ENCODE results near the gene PEAK1. TPM values are rescaled to one million over a fixed set of nuclear protein-coding genes. Genes with fewer than 3 reads are reported as not detected.

The PEAK1 gene
- total RNA-seq, 1 donor from 2014 or later: 10.5 TPM

- no peak for ATAC-seq
These were observed 61.2 kb downstream of the PEAK1 start for GRCh38 chr15:77358545-77359240.

DNA sequence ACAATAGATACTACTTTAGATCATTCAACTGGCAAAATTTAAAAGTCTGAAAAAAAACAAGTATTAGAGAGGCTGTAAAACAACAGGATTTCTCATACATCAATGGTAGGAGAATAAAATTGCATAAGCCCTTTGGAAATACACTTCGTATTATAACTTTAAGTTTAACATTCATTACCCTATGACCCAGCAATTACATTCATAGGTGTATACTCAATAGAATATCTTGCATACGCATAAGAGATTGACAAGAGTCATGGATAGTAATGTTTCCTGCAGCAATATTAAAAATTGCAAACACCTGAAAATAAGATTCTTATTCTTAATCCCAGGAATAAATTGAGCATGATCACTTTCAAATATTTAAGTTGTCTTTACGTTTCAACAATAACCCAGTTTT, 63.6 kb downstream of the PEAK1 start:
- no peak for ATAC-seq

DNA sequence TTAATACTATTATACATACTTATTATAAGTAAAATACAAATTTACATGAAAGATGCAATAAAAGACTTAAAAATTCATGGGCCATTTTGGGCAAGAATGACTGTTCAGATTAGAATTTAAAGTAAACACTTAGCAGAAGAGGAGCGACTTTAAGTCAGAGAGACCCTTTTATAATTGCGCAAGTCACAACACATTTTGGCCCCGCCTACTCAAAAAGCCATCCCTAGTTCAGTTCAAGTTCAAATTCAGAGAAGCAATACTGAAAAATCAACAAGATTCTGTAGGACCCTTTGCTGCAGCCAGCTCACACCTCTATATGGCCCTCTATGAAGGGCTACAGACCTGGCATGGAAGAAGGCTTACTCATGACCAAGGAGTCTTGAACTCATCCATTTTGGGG, 64.6 kb downstream of the PEAK1 start:
- ATAC-seq: no peak

DNA sequence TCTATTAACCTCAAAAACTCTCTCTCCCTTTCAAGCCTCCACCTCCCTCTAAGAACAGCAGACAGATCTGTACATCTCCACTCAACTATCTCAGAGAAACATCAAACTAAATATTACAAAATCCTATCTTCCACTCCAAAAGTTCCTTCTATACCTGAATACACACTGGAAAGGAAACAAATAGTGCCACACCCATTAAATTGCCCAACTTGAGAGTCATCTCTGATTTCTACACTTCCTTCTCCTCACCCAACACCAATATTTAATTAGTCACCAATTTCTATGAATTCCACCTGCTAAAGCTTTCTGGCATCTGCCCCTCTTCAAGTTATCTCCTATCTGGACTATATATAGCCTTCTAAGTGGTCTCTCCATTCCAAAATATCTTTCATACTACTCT, 65.8 kb downstream of the PEAK1 start:
- ATAC-seq: peak; percentile 81

- no peak for ATAC-seq
These were observed 67.0 kb downstream of the PEAK1 start for GRCh38 chr15:77352887-77353286.

- ATAC-seq: no peak
These were observed 69.1 kb downstream of the PEAK1 start for GRCh38 chr15:77350792-77351191.

- ATAC-seq: no peak
These were observed 70.2 kb downstream of the PEAK1 start for GRCh38 chr15:77349666-77350065.

GRCh38 chr15:77348511-77348910, 71.4 kb downstream of the PEAK1 start:
- no peak for ATAC-seq

DNA sequence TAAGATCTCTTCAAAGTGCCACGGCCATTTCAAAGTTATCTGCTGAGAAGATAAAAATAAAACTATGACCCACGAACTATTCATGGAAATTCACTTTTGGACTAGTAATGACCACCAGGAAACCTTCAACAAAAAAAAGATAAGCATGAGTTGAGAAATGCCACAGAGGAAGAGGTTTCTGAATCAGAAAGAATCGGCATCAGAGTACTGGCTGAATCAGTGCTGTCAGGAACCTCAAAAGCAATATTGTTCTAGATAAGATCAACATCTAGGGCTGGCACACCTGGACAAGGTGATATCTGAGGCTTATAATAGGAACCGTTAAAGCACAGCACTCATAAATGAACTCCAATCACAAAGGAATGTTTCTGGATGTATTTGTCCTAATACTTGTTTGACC, 72.7 kb downstream of the PEAK1 start:
- ATAC-seq: no peak

DNA sequence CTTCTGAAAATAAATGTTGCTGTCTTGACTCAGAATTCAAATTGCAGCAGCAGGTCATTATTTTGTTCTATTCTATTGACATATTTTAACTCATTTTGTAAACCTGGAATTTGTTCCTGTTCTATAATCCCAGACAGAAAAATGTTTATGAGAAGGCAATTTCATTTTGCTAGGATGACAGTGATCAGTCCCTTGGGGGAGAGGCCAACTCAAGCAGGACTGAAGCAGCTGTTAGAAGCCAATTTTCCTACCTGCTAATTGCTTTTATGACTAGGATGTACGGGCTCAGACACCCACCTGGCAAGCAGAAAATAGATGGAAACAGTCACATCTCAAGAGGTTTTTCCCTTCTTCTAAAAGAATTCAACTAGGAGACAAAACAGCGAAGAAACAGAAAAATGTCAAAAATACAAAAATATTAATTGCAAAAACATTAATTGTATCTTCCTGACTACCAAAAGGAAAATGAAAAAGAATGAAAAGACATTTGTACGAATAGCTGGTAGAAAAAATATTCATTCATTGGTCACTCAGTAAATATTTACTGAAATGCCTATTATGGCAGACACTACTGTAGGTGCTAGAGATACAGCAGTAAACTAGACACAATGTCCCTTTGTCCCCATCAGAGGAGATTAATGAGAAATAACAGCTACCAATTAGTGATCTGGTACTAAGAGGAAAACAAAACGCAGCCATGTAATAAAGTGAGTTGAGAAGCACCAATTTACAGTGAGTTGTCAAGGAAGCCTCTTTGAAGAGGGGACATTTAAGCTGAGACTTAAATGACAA, 73.5 kb downstream of the PEAK1 start:
- ATAC-seq: no peak

DNA sequence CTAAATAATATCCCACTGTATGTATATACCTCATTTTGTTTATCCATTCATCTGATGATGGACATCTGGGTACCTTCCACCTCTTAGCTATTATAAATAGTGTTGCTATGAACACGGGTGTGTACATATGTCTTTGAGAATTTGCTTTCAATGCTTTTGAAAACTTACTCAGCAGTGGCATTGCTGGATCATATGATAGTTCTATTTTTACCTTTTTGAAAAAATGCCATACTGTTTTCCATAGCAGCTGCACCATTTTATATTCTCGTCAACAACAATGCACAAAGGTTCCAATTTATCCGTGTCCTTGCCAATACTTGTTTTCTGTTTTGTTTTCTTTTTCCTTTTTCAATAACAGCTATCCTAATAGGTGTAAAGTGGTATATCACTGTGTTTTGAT, 77.1 kb downstream of the PEAK1 start:
- no peak for ATAC-seq

DNA sequence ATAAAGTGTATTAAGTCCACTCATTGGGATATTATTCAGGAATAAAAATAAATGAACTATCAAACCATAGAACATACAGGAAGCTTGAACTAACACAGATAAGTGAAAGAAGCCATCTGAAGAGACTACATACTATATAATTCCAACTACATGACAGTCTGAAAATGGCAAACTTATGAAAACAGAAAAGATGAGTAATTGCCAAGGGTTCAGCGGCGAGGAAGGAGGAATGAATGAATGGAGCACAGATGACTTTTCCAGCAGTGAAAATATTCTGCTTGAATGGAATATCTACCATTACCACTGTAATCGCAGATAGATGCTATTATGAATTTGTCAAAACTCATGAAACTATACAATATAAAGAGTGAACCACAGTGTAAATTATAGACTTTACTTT, 79.7 kb downstream of the PEAK1 start:
- ATAC-seq: no peak

GRCh38 chr15:77336006-77336405, 83.9 kb downstream of the PEAK1 start:
- no peak for ATAC-seq

- no peak for ATAC-seq
These were observed 84.6 kb downstream of the PEAK1 start for GRCh38 chr15:77335298-77335697.

GRCh38 chr15:77333166-77333565, 86.7 kb downstream of the PEAK1 start:
- no peak for ATAC-seq

GRCh38 chr15:77329202-77329601, 90.7 kb downstream of the PEAK1 start:
- ATAC-seq: no peak

GRCh38 chr15:77327844-77328529, 91.9 kb downstream of the PEAK1 start:
- ATAC-seq: no peak

DNA sequence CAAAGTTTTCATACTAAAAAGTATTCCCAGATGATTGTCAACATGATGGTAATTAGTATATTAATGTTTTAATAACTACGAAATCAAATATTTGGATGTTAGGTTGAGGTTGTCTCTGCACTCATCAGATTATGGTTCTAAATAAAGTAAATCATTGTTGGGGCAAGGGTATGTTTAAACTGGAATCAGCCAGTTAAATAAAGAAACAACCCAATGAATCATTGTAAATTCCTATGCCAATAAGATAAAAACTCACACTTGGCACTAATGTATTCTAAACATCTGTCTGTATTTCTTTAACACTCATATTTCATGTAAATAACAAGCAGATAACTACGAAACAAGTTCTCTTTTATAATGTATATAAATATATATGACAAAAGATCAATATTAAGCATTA, 92.7 kb downstream of the PEAK1 start:
- ATAC-seq: no peak

GRCh38 chr15:77326366-77326765, 93.5 kb downstream of the PEAK1 start:
- ATAC-seq: no peak

DNA sequence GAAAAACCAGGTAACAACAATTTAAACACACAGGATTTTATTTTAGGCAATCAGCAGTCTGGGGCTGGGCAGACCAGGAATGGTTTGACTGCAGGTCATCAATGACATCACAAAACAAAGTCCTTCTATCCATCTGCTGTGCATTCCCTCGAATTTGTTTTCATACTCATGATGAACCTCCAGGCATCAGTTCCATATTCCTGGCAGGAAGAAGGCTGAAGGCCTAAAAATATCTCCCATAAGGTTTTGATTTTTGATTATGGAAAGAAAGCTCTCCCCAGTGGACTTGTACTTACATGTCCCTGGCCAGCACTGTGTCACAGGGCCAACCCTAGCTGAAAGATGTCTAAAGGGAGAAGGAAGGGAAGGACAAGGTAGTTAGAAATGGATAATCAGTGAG, 107.4 kb downstream of the PEAK1 start:
- no peak for ATAC-seq

DNA sequence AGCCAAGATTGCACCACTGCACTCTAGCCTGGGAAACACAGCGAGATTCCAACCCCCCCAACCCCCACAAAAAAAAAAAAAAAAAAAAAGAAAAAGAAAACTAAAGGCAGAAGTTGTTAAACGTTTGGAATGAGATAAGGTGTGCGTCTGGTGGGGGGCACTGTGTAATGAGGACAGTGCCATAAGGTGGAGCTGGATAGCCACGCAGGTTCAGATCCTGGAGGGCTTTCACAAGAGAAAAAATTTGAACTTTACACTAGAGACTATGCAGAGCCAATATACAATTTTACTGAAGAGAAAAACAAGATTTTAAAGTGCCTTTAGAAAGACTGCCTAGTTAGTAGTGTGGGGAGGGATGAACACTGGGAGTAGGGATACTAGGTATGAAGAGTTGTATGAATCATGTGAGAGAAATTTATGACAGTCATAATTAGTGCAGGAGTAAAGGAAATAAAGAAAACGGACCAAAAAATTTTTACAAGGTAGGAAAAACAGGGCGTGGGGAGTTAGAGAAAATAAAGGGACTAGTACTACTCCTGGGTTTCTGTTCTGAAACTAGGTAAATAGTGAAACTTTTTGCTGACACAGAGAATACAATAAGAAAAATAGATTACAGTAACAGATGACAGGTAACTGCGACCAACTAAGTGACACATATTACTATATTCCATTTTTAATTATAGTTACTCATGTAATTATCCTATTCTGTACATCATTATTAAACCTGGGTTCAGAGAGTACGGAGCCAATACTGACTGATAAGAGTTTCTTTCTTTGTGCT, 108.1 kb downstream of the PEAK1 start:
- no peak for ATAC-seq

DNA sequence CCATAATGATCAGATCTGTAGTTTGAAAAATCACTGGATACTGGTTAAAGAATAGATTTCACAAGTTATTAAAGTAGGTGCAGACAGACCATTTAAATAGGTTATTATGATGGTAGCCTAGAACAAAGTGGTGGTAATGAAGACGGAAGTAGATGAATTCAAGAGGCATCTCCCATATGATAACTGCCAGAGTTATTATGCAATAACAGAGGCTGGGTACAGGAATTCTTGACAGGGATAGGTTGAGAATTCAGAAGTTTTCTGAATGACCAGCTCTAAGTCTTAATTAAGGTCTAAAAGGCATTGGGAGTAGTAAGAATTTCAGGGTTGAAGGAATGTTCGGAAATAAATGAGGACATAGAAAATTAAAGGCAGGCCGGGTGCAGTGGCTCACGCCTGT, 108.9 kb downstream of the PEAK1 start:
- ATAC-seq: no peak

DNA sequence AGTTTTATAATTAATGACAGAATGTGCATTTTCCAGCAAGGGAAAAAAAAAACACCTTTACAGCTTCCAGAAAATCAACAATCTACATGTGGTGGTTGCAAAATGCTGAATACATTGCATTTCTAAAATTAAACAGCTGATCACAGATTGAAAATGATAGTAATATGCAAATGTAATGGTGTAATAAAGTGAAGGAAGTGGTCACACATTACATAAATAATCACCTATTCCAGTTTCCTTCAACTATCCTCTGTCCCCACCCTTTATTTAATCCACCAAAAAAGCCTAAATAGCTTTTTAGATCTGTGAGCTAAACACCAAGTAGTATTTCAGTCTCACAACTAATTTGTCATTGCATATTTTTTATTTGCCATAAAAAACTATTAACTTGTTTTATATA, 110.5 kb downstream of the PEAK1 start:
- ATAC-seq: no peak
